ENCODE measurements around the gene SAMM50. TPM values are rescaled to one million over a fixed set of nuclear protein-coding genes. Genes with fewer than 3 reads are reported as not detected.

Gene SAMM50
- total RNA-seq, 1 donor from 2014 or later = 57.5 TPM

DNA sequence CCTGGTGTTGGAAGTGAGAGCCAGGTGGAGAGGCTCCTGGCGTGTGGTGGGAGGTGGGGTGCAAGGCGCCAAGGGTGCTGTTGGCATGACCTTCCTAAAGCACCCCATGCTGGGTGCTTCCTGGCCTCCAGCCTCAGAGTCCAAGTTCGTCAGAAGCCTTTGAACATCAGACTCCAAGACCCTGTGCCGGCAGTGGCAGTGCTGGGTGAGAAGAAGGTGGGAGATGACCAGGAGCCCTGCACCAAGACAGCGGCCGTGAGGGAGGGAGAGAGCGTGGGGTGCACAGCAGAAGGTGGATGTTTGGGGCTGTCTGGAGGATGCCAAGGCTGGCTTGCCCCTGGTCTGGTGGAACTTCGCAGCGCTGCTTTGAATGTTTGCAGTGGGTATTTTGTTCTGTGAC is 39.2 kb downstream of the SAMM50 start:
- TF ChIP-seq, protein P1, sequence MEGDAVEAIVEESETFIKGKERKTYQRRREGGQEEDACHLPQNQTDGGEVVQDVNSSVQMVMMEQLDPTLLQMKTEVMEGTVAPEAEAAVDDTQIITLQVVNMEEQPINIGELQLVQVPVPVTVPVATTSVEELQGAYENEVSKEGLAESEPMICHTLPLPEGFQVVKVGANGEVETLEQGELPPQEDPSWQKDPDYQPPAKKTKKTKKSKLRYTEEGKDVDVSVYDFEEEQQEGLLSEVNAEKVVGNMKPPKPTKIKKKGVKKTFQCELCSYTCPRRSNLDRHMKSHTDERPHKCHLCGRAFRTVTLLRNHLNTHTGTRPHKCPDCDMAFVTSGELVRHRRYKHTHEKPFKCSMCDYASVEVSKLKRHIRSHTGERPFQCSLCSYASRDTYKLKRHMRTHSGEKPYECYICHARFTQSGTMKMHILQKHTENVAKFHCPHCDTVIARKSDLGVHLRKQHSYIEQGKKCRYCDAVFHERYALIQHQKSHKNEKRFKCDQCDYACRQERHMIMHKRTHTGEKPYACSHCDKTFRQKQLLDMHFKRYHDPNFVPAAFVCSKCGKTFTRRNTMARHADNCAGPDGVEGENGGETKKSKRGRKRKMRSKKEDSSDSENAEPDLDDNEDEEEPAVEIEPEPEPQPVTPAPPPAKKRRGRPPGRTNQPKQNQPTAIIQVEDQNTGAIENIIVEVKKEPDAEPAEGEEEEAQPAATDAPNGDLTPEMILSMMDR (conservative IDR thresholded peaks at IDR 0.05) = no peak
- H3K9me3 Mint-ChIP-seq = no peaks in the 10 kb centered on the region
- no peak for DNase-seq (ENCODE audit: extremely low spot score, unreplicated experiment)
- H3K36me3 Mint-ChIP-seq = peaks cover 33% of the 10 kb centered on the region
- H3K4me3 Mint-ChIP-seq = no peak overlapping the region
- H3K27ac Mint-ChIP-seq = no peak overlapping the region
- peaks cover 16% of the 10 kb centered on the region for H3K4me1 Mint-ChIP-seq (ENCODE audit: unreplicated experiment)
- H3K27me3 Mint-ChIP-seq = no peaks in the 10 kb centered on the region

DNA sequence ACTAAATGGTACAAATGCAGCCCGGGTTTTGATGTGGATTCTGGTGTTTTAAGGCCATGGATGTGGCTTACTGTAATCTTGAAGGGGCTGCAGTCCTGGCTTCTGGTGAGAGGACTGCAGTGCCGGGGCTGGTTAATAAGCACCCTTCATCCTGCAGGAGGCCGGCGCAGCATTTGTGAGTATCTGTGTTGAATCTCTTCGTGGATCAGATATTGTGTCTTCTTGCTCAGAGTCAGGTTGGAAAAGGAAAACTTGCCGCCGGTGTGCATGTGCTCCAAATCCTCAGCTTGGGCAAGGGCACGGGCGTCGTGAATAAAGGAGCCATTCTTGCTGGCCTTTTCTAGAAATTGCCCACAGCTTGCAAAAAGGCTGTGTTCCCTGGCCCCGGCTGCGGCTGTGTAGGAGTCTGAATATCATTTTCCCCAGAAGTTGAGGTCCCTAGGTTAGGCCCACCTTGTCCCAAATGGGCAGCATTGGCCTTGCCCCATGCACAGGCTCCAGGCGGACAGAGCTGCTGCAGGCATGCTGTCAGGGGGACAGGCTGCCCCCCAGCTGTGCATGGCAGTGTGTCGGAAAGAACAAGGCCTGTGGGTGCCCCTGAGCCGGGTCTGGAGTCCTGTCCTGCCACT is 39.9 kb downstream of the SAMM50 start:
- no peaks in the 10 kb centered on the region for H3K27me3 Mint-ChIP-seq
- H3K27ac Mint-ChIP-seq = no peak overlapping the region
- TF ChIP-seq, protein P1 (conservative IDR thresholded peaks at IDR 0.05) = no peak
- no peak for DNase-seq (ENCODE audit: extremely low spot score, unreplicated experiment)
- H3K9me3 Mint-ChIP-seq = no peaks in the 10 kb centered on the region
- H3K4me1 Mint-ChIP-seq (ENCODE audit: unreplicated experiment) = peaks cover 16% of the 10 kb centered on the region
- peaks cover 33% of the 10 kb centered on the region for H3K36me3 Mint-ChIP-seq
- H3K4me3 Mint-ChIP-seq = no peak overlapping the region

DNA sequence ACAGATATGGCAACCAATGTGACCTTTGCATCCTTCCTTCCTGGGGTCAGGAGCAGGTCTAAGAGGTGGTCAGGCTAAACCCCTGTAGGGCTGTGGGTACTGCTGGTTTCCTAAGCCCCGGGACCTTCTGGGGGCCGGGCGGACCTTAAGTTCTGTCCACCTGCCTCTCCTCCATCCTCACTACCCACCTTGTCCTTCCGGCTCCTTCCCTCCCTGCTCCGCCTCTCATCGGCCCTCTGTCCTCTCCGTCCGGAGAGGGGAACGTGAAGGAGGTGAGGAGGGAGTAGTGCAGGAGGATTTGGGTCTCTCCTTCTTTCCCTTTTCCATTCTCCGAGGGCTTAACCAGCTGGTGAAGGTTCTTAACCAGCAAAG is 40.5 kb downstream of the SAMM50 start:
- peaks cover 36% of the 10 kb centered on the region for H3K36me3 Mint-ChIP-seq

DNA sequence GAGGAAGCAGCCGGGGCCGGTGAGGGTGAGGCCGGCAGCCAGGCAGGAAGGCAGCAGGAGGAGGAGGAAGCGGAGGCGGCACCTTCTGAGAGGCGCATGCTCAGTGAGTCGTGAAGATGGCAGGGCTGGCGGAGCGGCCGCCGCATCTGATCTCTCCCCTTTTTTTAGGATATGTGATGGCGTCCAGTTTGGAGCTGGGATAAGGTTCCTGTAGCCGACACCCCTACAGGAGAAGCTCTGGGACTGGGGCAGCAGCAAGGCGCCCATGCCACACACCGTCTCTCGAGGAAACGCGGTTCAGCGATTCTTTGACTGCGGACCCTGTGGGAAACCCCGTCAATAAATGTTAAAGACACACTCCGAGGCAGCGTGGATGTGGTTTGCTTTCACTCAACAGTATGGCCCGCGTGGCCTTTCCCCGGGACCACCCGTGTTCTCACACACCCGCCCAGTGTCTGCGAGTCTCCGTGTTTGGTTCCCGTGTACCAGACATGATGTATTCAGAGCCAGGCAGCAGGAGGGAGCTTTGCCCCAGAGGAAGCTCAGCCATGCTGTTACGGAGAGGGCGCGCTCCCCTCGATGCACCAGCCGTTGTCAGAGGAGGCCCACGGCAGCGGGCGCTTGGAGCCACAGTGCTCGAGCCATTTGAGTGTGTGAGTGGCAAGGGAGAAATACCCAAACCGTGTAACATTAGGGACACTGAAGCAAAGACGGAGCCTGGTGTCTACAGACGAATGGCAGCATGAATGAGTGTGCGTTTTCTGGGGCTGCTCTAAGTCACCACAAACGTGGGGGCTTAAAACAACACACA is 41.1 kb downstream of the SAMM50 start:
- Mint-ChIP-seq H3K4me1 (ENCODE audit: unreplicated experiment) (peaks cover 18% of the 10 kb centered on the region), H3K27me3 (no peaks in the 10 kb centered on the region), H3K9me3 (no peaks in the 10 kb centered on the region), H3K36me3 (peaks cover 38% of the 10 kb centered on the region), H3K4me3 (no peak overlapping the region), H3K27ac (no peak overlapping the region)
- TF ChIP-seq, protein P1 (conservative IDR thresholded peaks at IDR 0.05) = no peak
- no peak for DNase-seq (ENCODE audit: extremely low spot score, unreplicated experiment)

More for the DNA sequence above, 40.5 kb downstream of the SAMM50 start:
- no peak overlapping the region for H3K27ac Mint-ChIP-seq
- TF ChIP-seq, protein P1 (conservative IDR thresholded peaks at IDR 0.05) = no peak
- no peaks in the 10 kb centered on the region for H3K27me3 Mint-ChIP-seq
- no peaks in the 10 kb centered on the region for H3K9me3 Mint-ChIP-seq
- H3K4me1 Mint-ChIP-seq (ENCODE audit: unreplicated experiment) = peaks cover 16% of the 10 kb centered on the region
- H3K4me3 Mint-ChIP-seq = no peak overlapping the region
- no peak for DNase-seq (ENCODE audit: extremely low spot score, unreplicated experiment)

DNA sequence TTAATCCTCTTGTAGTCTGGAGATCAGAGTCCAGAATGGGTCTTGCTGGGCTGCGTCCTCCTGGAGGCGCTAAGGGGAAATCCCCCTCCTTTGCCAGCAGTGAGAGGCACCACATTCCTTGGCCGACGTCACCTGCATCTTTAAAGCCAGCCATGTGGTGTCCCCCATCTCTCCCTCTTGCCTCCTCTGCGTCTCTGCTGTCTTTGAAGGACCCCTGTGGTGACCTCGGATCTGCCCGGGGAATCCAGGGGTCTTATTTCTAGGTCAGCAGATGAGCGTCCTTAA is 41.7 kb downstream of the SAMM50 start:
- no peak overlapping the region for H3K4me3 Mint-ChIP-seq
- H3K9me3 Mint-ChIP-seq = no peaks in the 10 kb centered on the region
- no peak overlapping the region for H3K27ac Mint-ChIP-seq
- no peak for DNase-seq (ENCODE audit: extremely low spot score, unreplicated experiment)
- TF ChIP-seq, protein P1 (conservative IDR thresholded peaks at IDR 0.05) = no peak
- H3K36me3 Mint-ChIP-seq = peaks cover 41% of the 10 kb centered on the region
- H3K27me3 Mint-ChIP-seq = no peaks in the 10 kb centered on the region
- peaks cover 20% of the 10 kb centered on the region for H3K4me1 Mint-ChIP-seq (ENCODE audit: unreplicated experiment)
